Liver (tissue), 9 donors: ENCODE results near the gene UQCR11. TPM values are rescaled to one million over a fixed set of nuclear protein-coding genes. Genes with fewer than 3 reads are reported as not detected.

Experiments used
- DNase-seq: peaks from one replicate; pipeline ENCODE4 v3.0.0-alpha.2; 2017; ENCODE audit warnings: low spot score
- H3K27ac ChIP-seq, 2 donors: one replicate each; pipeline ENCODE4 v1.7.0; 2013; ENCODE audit warnings: inconsistent platforms in 2 of 2, low read length in 2 of 2, control low read depth in 1 of 2, low read depth in 1 of 2, mild to moderate bottlenecking in 1 of 2
- H3K27me3 ChIP-seq, 4 donors: one replicate each; pipeline versions ENCODE4 v1.6.1 to v1.7.0; 2013; ENCODE audit warnings: low read length in 3 of 4, inconsistent platforms in 1 of 4, mild to moderate bottlenecking in 1 of 4, moderate library complexity in 1 of 4; ENCODE audit not compliant: control insufficient read depth in 4 of 4, insufficient read depth in 4 of 4
- H3K36me3 ChIP-seq, 4 donors: one replicate each; pipeline versions ENCODE4 v1.6.1 to v1.7.0; 2013; ENCODE audit warnings: low read length in 3 of 4, mild to moderate bottlenecking in 3 of 4, low read depth in 1 of 4, moderate library complexity in 1 of 4; ENCODE audit not compliant: control insufficient read depth in 4 of 4, insufficient read depth in 3 of 4
- H3K4me1 ChIP-seq, 4 donors: one replicate each; pipeline versions ENCODE4 v1.6.1 to v1.7.0; 2013; ENCODE audit warnings: low read length in 3 of 4, mild to moderate bottlenecking in 3 of 4, moderate library complexity in 1 of 4; ENCODE audit not compliant: control insufficient read depth in 4 of 4, insufficient read depth in 4 of 4
- H3K4me3 ChIP-seq, 3 donors: one replicate each; pipeline versions ENCODE4 v1.6.1 to v1.7.0; 2013; ENCODE audit warnings: low read length in 3 of 3, control low read depth in 1 of 3, low read depth in 1 of 3, mild to moderate bottlenecking in 1 of 3
- H3K9ac ChIP-seq, 2 donors: one replicate each; pipeline ENCODE4 v1.7.0; 2013; ENCODE audit warnings: low read length in 2 of 2, mild to moderate bottlenecking in 2 of 2, moderate library complexity in 2 of 2, control low read depth in 1 of 2, low read depth in 1 of 2
- H3K9me3 ChIP-seq, 4 donors: one replicate each; pipeline versions ENCODE4 v1.6.1 to v1.7.0; 2013; ENCODE audit warnings: low read length in 3 of 4; ENCODE audit not compliant: control insufficient read depth in 4 of 4
- EGR1 ChIP-seq, 2 donors: IDR thresholded peaks; 2 replicates each; pipeline ENCODE4 v1.6.1; 2016 to 2018; ENCODE audit warnings: antibody characterized with exemption in 2 of 2, low read depth in 2 of 2
- FOXA1 ChIP-seq: IDR thresholded peaks from 2 replicates; pipeline ENCODE4 v1.6.1; 2016; ENCODE audit warnings: antibody characterized with exemption
- FOXA2 ChIP-seq: IDR thresholded peaks from 2 replicates; pipeline ENCODE4 v1.6.1; 2016; ENCODE audit warnings: antibody characterized with exemption
- GABPA ChIP-seq, 2 donors: IDR thresholded peaks in 1 of 2; conservative IDR thresholded peaks in 1 of 2; 2 replicates each; pipeline ENCODE4 v1.6.1; 2016; ENCODE audit warnings: antibody characterized with exemption in 2 of 2, mild to moderate bottlenecking in 1 of 2, moderate library complexity in 1 of 2
- HNF4A ChIP-seq, 2 donors: conservative IDR thresholded peaks; 2 replicates each; pipeline ENCODE4 v1.6.1; 2016; ENCODE audit warnings: antibody characterized with exemption in 2 of 2, mild to moderate bottlenecking in 2 of 2
- HNF4G ChIP-seq: IDR thresholded peaks from 2 replicates; pipeline ENCODE4 v1.6.1; 2016; ENCODE audit warnings: antibody characterized with exemption
- JUND ChIP-seq, 2 donors: IDR thresholded peaks; 2 replicates each; pipeline ENCODE4 v1.6.1; 2016; ENCODE audit warnings: antibody characterized with exemption in 2 of 2
- MAX ChIP-seq: IDR thresholded peaks from 2 replicates; pipeline ENCODE4 v1.6.1; 2016; ENCODE audit warnings: antibody characterized with exemption
- NR2F2 ChIP-seq: IDR thresholded peaks from 2 replicates; pipeline ENCODE4 v1.6.1; 2016; ENCODE audit warnings: antibody characterized with exemption
- RAD21 ChIP-seq, 2 donors: IDR thresholded peaks; 2 replicates each; pipeline ENCODE4 v1.6.1; 2016; ENCODE audit warnings: antibody characterized with exemption in 2 of 2, mild to moderate bottlenecking in 2 of 2
- RXRA ChIP-seq, 2 donors: IDR thresholded peaks; 2 replicates each; pipeline ENCODE4 v1.6.1; 2017 to 2018; ENCODE audit warnings: antibody characterized with exemption in 2 of 2, mild to moderate bottlenecking in 1 of 2
- SP1 ChIP-seq: IDR thresholded peaks from 2 replicates; pipeline ENCODE4 v1.6.1; 2018; ENCODE audit warnings: antibody characterized with exemption, mild to moderate bottlenecking
- TAF1 ChIP-seq: conservative IDR thresholded peaks from 2 replicates; pipeline ENCODE4 v1.6.1; 2016; ENCODE audit warnings: antibody characterized with exemption, mild to moderate bottlenecking
- YY1 ChIP-seq: IDR thresholded peaks from 2 replicates; pipeline ENCODE4 v1.6.1; 2016; ENCODE audit warnings: antibody characterized with exemption, mild to moderate bottlenecking
- ZBTB33 ChIP-seq: IDR thresholded peaks from 2 replicates; pipeline ENCODE4 v1.6.1; 2016; ENCODE audit warnings: antibody characterized with exemption
- WGBS: extraction: QIAGEN DNeasy Blood & Tissue Kit; methylation state at CpG from one replicate; pipeline ENCODE4 v1.1.7; 2013; 5-methylcytosine and 5-hydroxymethylcytosine counted together
- polyA plus RNA-seq, 2 donors: library from polyadenylated mRNA; stranded (reverse) in 1 of 2; unstranded in 1 of 2; fragments of 200-250 nt in 1 of 2; fragments of >200 nt in 1 of 2; fragmentation: Nextera tagmentation in 1 of 2; extraction: Ambion mirVana in 1 of 2; gene quantifications; one replicate each; pipeline versions ENCODE4 v1.2.1 to v1.2.3, GENCODE V29; 2013 to 2015
- total RNA-seq, 2 donors: library from RNA; depleted of rRNA; stranded (reverse); fragments of >200 nt; gene quantifications; one replicate each; pipeline ENCODE4 v1.2.3, GENCODE V29; 2014
- TF ChIP-seq, protein P1 (sequence below): fragments of 150-350 bp; IDR thresholded peaks from 2 replicates; pipeline ENCODE4 v1.5.1; 2017; ENCODE audit warnings: improper control_type of control experiment, low read depth, low read length; ENCODE audit not compliant: missing input control
- TF ChIP-seq, protein P2 (sequence below): IDR thresholded peaks from 2 replicates; pipeline ENCODE4 v1.6.1; 2016; ENCODE audit warnings: antibody characterized with exemption, mild to moderate bottlenecking
- TF ChIP-seq, protein P3 (sequence below): IDR thresholded peaks from 2 replicates; pipeline ENCODE4 v1.6.1; 2016; ENCODE audit warnings: antibody characterized with exemption
- donor health status: healthy.
- donor health status: healthy.
- donor health status: healthy.
- donor health status: healthy.
- donor health status: healthy.

The UQCR11 gene
- total and polyA plus RNA-seq, 4 donors, result 23.8 to 862 (median 82.3) TPM

DNA sequence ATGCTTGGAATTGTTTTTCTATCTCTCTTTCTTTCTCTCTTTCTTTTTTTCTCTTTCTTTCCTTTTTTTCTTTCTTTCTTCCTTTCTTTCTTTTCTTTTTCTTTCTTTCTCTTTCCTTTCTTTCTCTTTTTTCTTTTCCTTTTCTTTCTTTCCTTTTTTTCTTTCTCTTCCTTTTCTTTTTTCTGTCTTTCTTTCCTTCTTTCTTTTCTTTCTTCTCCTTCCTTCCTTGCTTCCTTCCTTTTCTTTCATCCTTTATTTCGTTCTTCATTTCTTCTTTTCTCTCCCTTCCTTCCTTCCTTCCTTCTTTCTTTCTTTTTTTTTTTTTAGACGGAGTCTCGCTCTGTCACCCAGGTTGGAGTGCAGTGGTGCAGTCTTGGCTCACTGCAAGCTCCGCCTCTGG is 35.3 kb downstream of the UQCR11 start:
- no peak for TF ChIP-seq ZBTB33
- no peak for TF ChIP-seq MAX
- no peak for TF ChIP-seq EGR1 (IDR thresholded peaks at IDR 0.05; ENCODE audit: low read depth in 2 of 2)
- TF ChIP-seq HNF4G, result no peak
- no peak for TF ChIP-seq FOXA1
- TF ChIP-seq NR2F2, result no peak
- no peak for TF ChIP-seq RAD21 (IDR thresholded peaks at IDR 0.05)
- TF ChIP-seq, protein P1, sequence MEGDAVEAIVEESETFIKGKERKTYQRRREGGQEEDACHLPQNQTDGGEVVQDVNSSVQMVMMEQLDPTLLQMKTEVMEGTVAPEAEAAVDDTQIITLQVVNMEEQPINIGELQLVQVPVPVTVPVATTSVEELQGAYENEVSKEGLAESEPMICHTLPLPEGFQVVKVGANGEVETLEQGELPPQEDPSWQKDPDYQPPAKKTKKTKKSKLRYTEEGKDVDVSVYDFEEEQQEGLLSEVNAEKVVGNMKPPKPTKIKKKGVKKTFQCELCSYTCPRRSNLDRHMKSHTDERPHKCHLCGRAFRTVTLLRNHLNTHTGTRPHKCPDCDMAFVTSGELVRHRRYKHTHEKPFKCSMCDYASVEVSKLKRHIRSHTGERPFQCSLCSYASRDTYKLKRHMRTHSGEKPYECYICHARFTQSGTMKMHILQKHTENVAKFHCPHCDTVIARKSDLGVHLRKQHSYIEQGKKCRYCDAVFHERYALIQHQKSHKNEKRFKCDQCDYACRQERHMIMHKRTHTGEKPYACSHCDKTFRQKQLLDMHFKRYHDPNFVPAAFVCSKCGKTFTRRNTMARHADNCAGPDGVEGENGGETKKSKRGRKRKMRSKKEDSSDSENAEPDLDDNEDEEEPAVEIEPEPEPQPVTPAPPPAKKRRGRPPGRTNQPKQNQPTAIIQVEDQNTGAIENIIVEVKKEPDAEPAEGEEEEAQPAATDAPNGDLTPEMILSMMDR, result no peak
- no peak for TF ChIP-seq SP1
- no peak for TF ChIP-seq GABPA (IDR thresholded peaks at IDR 0.05 in 1 of 2, conservative IDR thresholded peaks at IDR 0.05 in 1 of 2)
- no peak for TF ChIP-seq RXRA (IDR thresholded peaks at IDR 0.05)
- no peak for TF ChIP-seq JUND (IDR thresholded peaks at IDR 0.05)
- TF ChIP-seq, protein P2, sequence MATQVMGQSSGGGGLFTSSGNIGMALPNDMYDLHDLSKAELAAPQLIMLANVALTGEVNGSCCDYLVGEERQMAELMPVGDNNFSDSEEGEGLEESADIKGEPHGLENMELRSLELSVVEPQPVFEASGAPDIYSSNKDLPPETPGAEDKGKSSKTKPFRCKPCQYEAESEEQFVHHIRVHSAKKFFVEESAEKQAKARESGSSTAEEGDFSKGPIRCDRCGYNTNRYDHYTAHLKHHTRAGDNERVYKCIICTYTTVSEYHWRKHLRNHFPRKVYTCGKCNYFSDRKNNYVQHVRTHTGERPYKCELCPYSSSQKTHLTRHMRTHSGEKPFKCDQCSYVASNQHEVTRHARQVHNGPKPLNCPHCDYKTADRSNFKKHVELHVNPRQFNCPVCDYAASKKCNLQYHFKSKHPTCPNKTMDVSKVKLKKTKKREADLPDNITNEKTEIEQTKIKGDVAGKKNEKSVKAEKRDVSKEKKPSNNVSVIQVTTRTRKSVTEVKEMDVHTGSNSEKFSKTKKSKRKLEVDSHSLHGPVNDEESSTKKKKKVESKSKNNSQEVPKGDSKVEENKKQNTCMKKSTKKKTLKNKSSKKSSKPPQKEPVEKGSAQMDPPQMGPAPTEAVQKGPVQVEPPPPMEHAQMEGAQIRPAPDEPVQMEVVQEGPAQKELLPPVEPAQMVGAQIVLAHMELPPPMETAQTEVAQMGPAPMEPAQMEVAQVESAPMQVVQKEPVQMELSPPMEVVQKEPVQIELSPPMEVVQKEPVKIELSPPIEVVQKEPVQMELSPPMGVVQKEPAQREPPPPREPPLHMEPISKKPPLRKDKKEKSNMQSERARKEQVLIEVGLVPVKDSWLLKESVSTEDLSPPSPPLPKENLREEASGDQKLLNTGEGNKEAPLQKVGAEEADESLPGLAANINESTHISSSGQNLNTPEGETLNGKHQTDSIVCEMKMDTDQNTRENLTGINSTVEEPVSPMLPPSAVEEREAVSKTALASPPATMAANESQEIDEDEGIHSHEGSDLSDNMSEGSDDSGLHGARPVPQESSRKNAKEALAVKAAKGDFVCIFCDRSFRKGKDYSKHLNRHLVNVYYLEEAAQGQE, result no peak
- TF ChIP-seq, protein P3, sequence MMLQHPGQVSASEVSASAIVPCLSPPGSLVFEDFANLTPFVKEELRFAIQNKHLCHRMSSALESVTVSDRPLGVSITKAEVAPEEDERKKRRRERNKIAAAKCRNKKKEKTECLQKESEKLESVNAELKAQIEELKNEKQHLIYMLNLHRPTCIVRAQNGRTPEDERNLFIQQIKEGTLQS, result no peak
- TF ChIP-seq FOXA2, result no peak
- no peak for TF ChIP-seq TAF1
- no peak for TF ChIP-seq HNF4A (conservative IDR thresholded peaks at IDR 0.05)
- no peak for TF ChIP-seq YY1
- H3K9ac ChIP-seq, result no peak overlapping the region
- whole genome bisulfite sequencing, result 81% methylated on average over 4 of the region's 4 CpGs
- no peaks in the 10 kb centered on the region for H3K27me3 ChIP-seq
- H3K27ac ChIP-seq, result no peak overlapping the region
- no peaks in the 10 kb centered on the region for H3K36me3 ChIP-seq
- H3K9me3 ChIP-seq, result no peaks in the 10 kb centered on the region
- peaks cover 0 to 12% (median 8%) of the 10 kb centered on the region in 4 donors for H3K4me1 ChIP-seq
- no peak overlapping the region for H3K4me3 ChIP-seq
- no peak for DNase-seq
